Lower leg skin (tissue), 3 donors: ENCODE results near the gene MAEL.

Source experiments
- POLR2A ChIP-seq, 2 donors: fragments of 450-650 bp; IDR thresholded peaks; one replicate each; pipeline ENCODE4 v1.6.1; 2016 to 2017; ENCODE audit warnings: antibody characterized with exemption in 2 of 2, mild to moderate bottlenecking in 1 of 2, moderate library complexity in 1 of 2
- TF ChIP-seq, protein P1 (sequence below), 3 donors: fragments of 450-650 bp; IDR thresholded peaks; one replicate each; pipeline ENCODE4 v1.5.1; 2016; ENCODE audit warnings: antibody characterized with exemption in 3 of 3, mild to moderate bottlenecking in 3 of 3, moderate library complexity in 2 of 3

DNA sequence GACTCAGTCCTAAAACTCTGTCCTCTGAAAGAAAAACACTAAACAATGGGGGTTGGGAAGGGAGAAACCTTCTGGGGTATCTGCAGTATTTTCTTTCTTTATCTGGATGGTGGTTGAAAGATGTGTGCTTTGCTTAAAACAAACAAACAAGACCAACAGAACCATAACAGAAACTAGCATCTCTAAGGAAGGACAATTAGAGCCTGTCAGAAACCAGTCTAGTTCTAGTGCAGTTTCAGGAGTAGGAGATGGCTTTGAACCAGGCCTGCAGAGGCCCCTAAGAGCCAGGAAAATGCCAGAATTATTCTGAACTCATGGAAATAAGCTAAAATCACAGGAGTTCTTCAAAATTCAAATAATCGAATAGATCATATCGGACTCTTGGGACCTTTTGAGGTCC, 32.2 kb upstream of the MAEL start:
- TF ChIP-seq, protein P1, sequence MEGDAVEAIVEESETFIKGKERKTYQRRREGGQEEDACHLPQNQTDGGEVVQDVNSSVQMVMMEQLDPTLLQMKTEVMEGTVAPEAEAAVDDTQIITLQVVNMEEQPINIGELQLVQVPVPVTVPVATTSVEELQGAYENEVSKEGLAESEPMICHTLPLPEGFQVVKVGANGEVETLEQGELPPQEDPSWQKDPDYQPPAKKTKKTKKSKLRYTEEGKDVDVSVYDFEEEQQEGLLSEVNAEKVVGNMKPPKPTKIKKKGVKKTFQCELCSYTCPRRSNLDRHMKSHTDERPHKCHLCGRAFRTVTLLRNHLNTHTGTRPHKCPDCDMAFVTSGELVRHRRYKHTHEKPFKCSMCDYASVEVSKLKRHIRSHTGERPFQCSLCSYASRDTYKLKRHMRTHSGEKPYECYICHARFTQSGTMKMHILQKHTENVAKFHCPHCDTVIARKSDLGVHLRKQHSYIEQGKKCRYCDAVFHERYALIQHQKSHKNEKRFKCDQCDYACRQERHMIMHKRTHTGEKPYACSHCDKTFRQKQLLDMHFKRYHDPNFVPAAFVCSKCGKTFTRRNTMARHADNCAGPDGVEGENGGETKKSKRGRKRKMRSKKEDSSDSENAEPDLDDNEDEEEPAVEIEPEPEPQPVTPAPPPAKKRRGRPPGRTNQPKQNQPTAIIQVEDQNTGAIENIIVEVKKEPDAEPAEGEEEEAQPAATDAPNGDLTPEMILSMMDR (IDR thresholded peaks at IDR 0.05), result no peak
- no peak for TF ChIP-seq POLR2A (IDR thresholded peaks at IDR 0.05)
